PC-9 (cell line): ENCODE measurements around the gene TWNK. TPM values are rescaled to one million over a fixed set of nuclear protein-coding genes. Genes with fewer than 3 reads are reported as not detected.
A peak's percentile ranks its signal among the peaks of the same experiment; 100 is the strongest.

Experiments
- BruUV-seq: library from RNA; stranded (reverse); fragments of 400-500 nt; replicated peaks from 2 replicates; lab custom pipeline; 2021; lab: Mats Ljungman, UMichigan
- CTCF ChIA-PET: fragments of 300-600 bp; sonication (Branson Sonifier 250); formaldehyde crosslinking; loops from one replicate; lab custom pipeline; 2022; ENCODE audit warnings: antibody characterized with exemption; lab: Charles Lee
- POLR2A ChIA-PET: fragments of 300-600 bp; sonication (Branson Sonifier 250); formaldehyde crosslinking; loops from one replicate; lab custom pipeline; 2022; ENCODE audit warnings: antibody characterized with exemption; ENCODE audit not compliant: unreplicated experiment; lab: Charles Lee
- DNase-seq, 2 experiments: peaks; one replicate each; pipeline versions ENCODE4 v3.0.0 to v3.0.0-alpha.2; 2015 to 2022; ENCODE audit warnings: mixed read lengths in 1 of 2
- H2AFZ ChIP-seq: fragments of 200-600 bp; sonication (generic); 2 replicates; pipeline ENCODE4 v1.8.1; 2017; ENCODE audit warnings: antibody characterized with exemption
- H3F3A ChIP-seq: fragments of 200-600 bp; sonication (generic); 2 replicates; pipeline ENCODE4 v1.8.1; 2017; ENCODE audit warnings: antibody characterized with exemption, mild to moderate bottlenecking, low read depth; ENCODE audit not compliant: insufficient read depth
- H3K27ac ChIP-seq: fragments of 200-600 bp; sonication (generic); 2 replicates; pipeline ENCODE4 v1.6.1; 2016; ENCODE audit warnings: mixed run types
- H3K27me3 ChIP-seq: fragments of 200-600 bp; sonication (generic); 2 replicates; pipeline ENCODE4 v1.6.1; 2016; ENCODE audit warnings: low read depth, mixed run types; ENCODE audit not compliant: insufficient read depth
- H3K36me3 ChIP-seq: fragments of 200-600 bp; sonication (generic); 2 replicates; pipeline ENCODE4 v1.6.1; 2016; ENCODE audit warnings: low read depth, mixed run types
- H3K4me1 ChIP-seq: fragments of 200-600 bp; sonication (generic); replicated peaks from 2 replicates; pipeline ENCODE4 v1.6.1; 2016; ENCODE audit warnings: mixed run types; ENCODE audit not compliant: insufficient read depth
- H3K4me2 ChIP-seq: fragments of 200-600 bp; sonication (generic); 2 replicates; pipeline ENCODE4 v1.6.1; 2017; ENCODE audit warnings: mixed run types
- H3K4me3 ChIP-seq: fragments of 200-600 bp; sonication (generic); 2 replicates; pipeline ENCODE4 v1.6.1; 2016; ENCODE audit warnings: mixed run types
- H3K79me2 ChIP-seq: fragments of 200-600 bp; sonication (generic); 2 replicates; pipeline ENCODE4 v1.6.1; 2017; ENCODE audit warnings: low read depth, mixed run types
- H3K9me2 ChIP-seq: fragments of 200-600 bp; sonication (generic); 2 replicates; pipeline ENCODE4 v1.8.1; 2017; ENCODE audit warnings: mild to moderate bottlenecking; ENCODE audit not compliant: insufficient read depth
- H3K9me3 ChIP-seq: fragments of 200-600 bp; sonication (generic); 2 replicates; pipeline ENCODE4 v1.8.1; 2016; ENCODE audit warnings: low read depth; ENCODE audit not compliant: insufficient read depth
- H4K20me1 ChIP-seq: fragments of 200-600 bp; sonication (generic); 2 replicates; pipeline ENCODE4 v1.8.1; 2017; ENCODE audit not compliant: insufficient read depth
- EZH2 ChIP-seq: fragments of 200-600 bp; sonication (generic); IDR thresholded peaks from 2 replicates; pipeline ENCODE4 v1.8.0; 2017; ENCODE audit warnings: antibody characterized with exemption, low read depth
- intact Hi-C: fragments of 100-400 bp; cut with micrococcal nuclease; formaldehyde crosslinking; loops from one replicate; pipeline ENCODE4 v1.10.0; 2022; ENCODE audit not compliant: unreplicated experiment
- microRNA-seq: library from miRNA; unstranded; fragments of <30 nt; microRNA quantifications from one replicate; pipeline ENCODE4 v1.2.0, GENCODE V29; 2021; ENCODE audit warnings: borderline number of aligned reads, borderline replicate concordance
- total RNA-seq: library from RNA; stranded (reverse); gene quantifications from 2 replicates; pipeline ENCODE4 v1.2.3, GENCODE V29; 2021
- TF ChIP-seq, protein P1 (sequence below): fragments of 200-600 bp; sonication (generic); conservative IDR thresholded peaks from 2 replicates; pipeline ENCODE4 v1.6.1; 2017; ENCODE audit warnings: mixed run types, antibody characterized with exemption, mild to moderate bottlenecking, moderate library complexity

Gene TWNK
- total RNA-seq, 1 experiment from 2014 or later, result 7.9 TPM

DNA sequence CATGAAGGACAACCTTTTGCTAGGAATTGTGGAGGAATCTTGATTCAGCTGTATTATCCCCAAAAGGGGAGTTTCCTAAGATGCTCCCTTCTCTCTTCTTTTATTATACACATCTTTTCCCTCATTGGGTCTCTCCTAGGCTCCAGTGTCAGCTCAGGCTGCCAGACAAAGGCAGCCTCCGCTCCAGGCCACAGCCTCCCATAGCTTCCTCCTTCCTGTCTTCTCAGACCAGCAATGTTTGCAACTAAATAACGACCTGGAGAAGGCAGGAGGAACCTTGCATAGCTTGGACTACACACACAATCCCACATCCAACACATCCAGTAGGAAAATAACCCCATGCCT, 56.0 kb downstream of the TWNK start:
- Histone ChIP-seq H3K27me3 (no peaks in the 10 kb centered on the region), H2AFZ (peak overlapping the region; percentile 84), H3K4me1 (peaks cover 21% of the 10 kb centered on the region), H3K9me3 (no peaks in the 10 kb centered on the region), H3K4me2 (peak overlapping the region; percentile 80), H3K4me3 (peak overlapping the region; percentile 64), H3F3A (peaks cover 9% of the 10 kb centered on the region), H3K27ac (peak overlapping the region; percentile 79), H3K9me2 (no peaks in the 10 kb centered on the region), H4K20me1 (no peaks in the 10 kb centered on the region), H3K36me3 (no peaks in the 10 kb centered on the region), H3K79me2 (no peaks in the 10 kb centered on the region)
- no peak for TF ChIP-seq EZH2
- TF ChIP-seq, protein P1, sequence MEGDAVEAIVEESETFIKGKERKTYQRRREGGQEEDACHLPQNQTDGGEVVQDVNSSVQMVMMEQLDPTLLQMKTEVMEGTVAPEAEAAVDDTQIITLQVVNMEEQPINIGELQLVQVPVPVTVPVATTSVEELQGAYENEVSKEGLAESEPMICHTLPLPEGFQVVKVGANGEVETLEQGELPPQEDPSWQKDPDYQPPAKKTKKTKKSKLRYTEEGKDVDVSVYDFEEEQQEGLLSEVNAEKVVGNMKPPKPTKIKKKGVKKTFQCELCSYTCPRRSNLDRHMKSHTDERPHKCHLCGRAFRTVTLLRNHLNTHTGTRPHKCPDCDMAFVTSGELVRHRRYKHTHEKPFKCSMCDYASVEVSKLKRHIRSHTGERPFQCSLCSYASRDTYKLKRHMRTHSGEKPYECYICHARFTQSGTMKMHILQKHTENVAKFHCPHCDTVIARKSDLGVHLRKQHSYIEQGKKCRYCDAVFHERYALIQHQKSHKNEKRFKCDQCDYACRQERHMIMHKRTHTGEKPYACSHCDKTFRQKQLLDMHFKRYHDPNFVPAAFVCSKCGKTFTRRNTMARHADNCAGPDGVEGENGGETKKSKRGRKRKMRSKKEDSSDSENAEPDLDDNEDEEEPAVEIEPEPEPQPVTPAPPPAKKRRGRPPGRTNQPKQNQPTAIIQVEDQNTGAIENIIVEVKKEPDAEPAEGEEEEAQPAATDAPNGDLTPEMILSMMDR, result no peak
- intact Hi-C loops, result loop anchor here (10.0 kb wide), 1 partner anchor 531 kb away; no protein-coding TSS in a partner anchor
- CTCF ChIA-PET, result interaction anchor here (0.5 to 1.6 kb wide), 6 partner anchors 9 to 99 kb away, joined by 3 to 9 read pairs (median 4); no protein-coding TSS in a partner anchor
- BruUV-seq, result no TSS peak
- no peak for DNase-seq
- POLR2A ChIA-PET, result interaction anchor here (0.5 to 1.1 kb wide), 4 partner anchors 11 to 56 kb away, joined by 3 to 11 read pairs (median 4); partner anchors contain the start of genes KAZALD1, MRPL43 and TWNK

Small RNA genes within 50 kb of the gene (microRNA-seq; reads per million reads assigned to microRNA genes)
- gene MIR608, result not detected

Other genes starting within 250 kb of the TWNK start
- not detected in 2 replicates for gene PAX2, start 242.0 kb upstream of the TWNK start, total RNA-seq
- gene SLF2, start 74.6 kb upstream of the TWNK start, total RNA-seq, result 13.6 and 17.1 TPM in 2 replicates
- gene SEMA4G, start 18.0 kb upstream of the TWNK start, total RNA-seq, result 0.70 and 0.83 TPM in 2 replicates
- 41.0 and 45.7 TPM in 2 replicates for gene MRPL43, start within 50 bp of the TWNK start, total RNA-seq
- 32.5 and 39.5 TPM in 2 replicates for gene LZTS2, start 12.3 kb downstream of the TWNK start, total RNA-seq
- 2.3 and 2.8 TPM in 2 replicates for gene PDZD7, start 43.6 kb downstream of the TWNK start, total RNA-seq
- gene SFXN3, start 43.7 kb downstream of the TWNK start, total RNA-seq, result 30.6 and 35.2 TPM in 2 replicates
- 19.7 and 21.2 TPM in 2 replicates for gene KAZALD1, start 74.4 kb downstream of the TWNK start, total RNA-seq
- gene TLX1, start 143.8 kb downstream of the TWNK start, total RNA-seq, result not detected in 2 replicates
- gene LBX1, start 241.9 kb downstream of the TWNK start, total RNA-seq, result not detected in 2 replicates